ENCODE data around the gene G3BP2.
A peak's percentile ranks its signal among the peaks of the same experiment; 100 is the strongest.

The G3BP2 gene

GRCh38 chr4:75655562-75655961, 17.6 kb downstream of the G3BP2 start:
- peaks cover 27% of the 10 kb centered on the region; the same call in 1 of the 2 replicates for H3K36me3 ChIP-seq (ENCODE audit: insufficient read depth)
- TF ChIP-seq CTCF (conservative IDR thresholded peaks at IDR 0.05; ENCODE audit: low read depth, low read length), result no peak
- no peak overlapping the region for H3K4me3 ChIP-seq (IDR thresholded peaks at IDR 0.05; ENCODE audit: insufficient read depth, low read depth, low read length)
- H3K4me1 ChIP-seq (ENCODE audit: low read depth, poor library complexity, severe bottlenecking), result peaks cover 67% of the 10 kb centered on the region
- no peaks in the 10 kb centered on the region for H3K27me3 ChIP-seq (ENCODE audit: insufficient read depth, low read depth)
- H2AFZ ChIP-seq (ENCODE audit: low read depth), result no peak overlapping the region
- H4K20me1 ChIP-seq (ENCODE audit: insufficient read depth), result peaks cover 11% of the 10 kb centered on the region; the same call in 1 of the 2 replicates
- H3K9ac ChIP-seq, result no peak overlapping the region
- peaks cover 92% of the 10 kb centered on the region for H3K79me2 ChIP-seq (ENCODE audit: insufficient read depth, low read depth)
- H3K4me2 ChIP-seq, result peak overlapping the region; percentile 30; the same call in 1 of the 2 replicates
- H3K27ac ChIP-seq, result peak overlapping the region; percentile 1; the same call in 1 of the 2 replicates

GRCh38 chr4:75654905-75655304, 18.3 kb downstream of the G3BP2 start:
- Histone ChIP-seq H3K4me2 (peak overlapping the region; percentile 30; the same call in 1 of the 2 replicates), H2AFZ (ENCODE audit: low read depth) (no peak overlapping the region), H3K4me1 (ENCODE audit: low read depth, poor library complexity, severe bottlenecking) (peaks cover 64% of the 10 kb centered on the region), H3K27ac (peak overlapping the region; percentile 1; the same call in 1 of the 2 replicates), H3K4me3 (IDR thresholded peaks at IDR 0.05; ENCODE audit: insufficient read depth, low read depth, low read length) (no peak overlapping the region), H3K9ac (no peak overlapping the region), H3K27me3 (ENCODE audit: insufficient read depth, low read depth) (no peaks in the 10 kb centered on the region), H4K20me1 (ENCODE audit: insufficient read depth) (peaks cover 10% of the 10 kb centered on the region; the same call in 1 of the 2 replicates), H3K79me2 (ENCODE audit: insufficient read depth, low read depth) (peaks cover 88% of the 10 kb centered on the region), H3K36me3 (ENCODE audit: insufficient read depth) (peaks cover 27% of the 10 kb centered on the region; the same call in 1 of the 2 replicates)
- no peak for TF ChIP-seq CTCF (conservative IDR thresholded peaks at IDR 0.05; ENCODE audit: low read depth, low read length)

- H3K4me2 ChIP-seq, result no peak overlapping the region
- no peaks in the 10 kb centered on the region for H3K27me3 ChIP-seq (ENCODE audit: insufficient read depth, low read depth)
- H3K79me2 ChIP-seq (ENCODE audit: insufficient read depth, low read depth), result peaks cover 88% of the 10 kb centered on the region
- no peak overlapping the region for H3K4me3 ChIP-seq (IDR thresholded peaks at IDR 0.05; ENCODE audit: insufficient read depth, low read depth, low read length)
- peak; percentile 46 for TF ChIP-seq CTCF (conservative IDR thresholded peaks at IDR 0.05; ENCODE audit: low read depth, low read length)
- peaks cover 54% of the 10 kb centered on the region for H3K4me1 ChIP-seq (ENCODE audit: low read depth, poor library complexity, severe bottlenecking)
- no peak overlapping the region for H2AFZ ChIP-seq (ENCODE audit: low read depth)
- H3K36me3 ChIP-seq (ENCODE audit: insufficient read depth), result peaks cover 35% of the 10 kb centered on the region; the same call in 1 of the 2 replicates
- H3K9ac ChIP-seq, result no peak overlapping the region
- no peak overlapping the region; the same call in 1 of the 2 replicates for H3K27ac ChIP-seq
- peaks cover 4% of the 10 kb centered on the region; the same call in 1 of the 2 replicates for H4K20me1 ChIP-seq (ENCODE audit: insufficient read depth)
These were observed 19.2 kb downstream of the G3BP2 start for GRCh38 chr4:75653845-75654503.

GRCh38 chr4:75644095-75644494, 29.1 kb downstream of the G3BP2 start:
- no peaks in the 10 kb centered on the region; the same call in 1 of the 2 replicates for H4K20me1 ChIP-seq (ENCODE audit: insufficient read depth)
- no peak for TF ChIP-seq CTCF (conservative IDR thresholded peaks at IDR 0.05; ENCODE audit: low read depth, low read length)
- no peak overlapping the region for H3K4me3 ChIP-seq (IDR thresholded peaks at IDR 0.05; ENCODE audit: insufficient read depth, low read depth, low read length)
- no peak overlapping the region for H2AFZ ChIP-seq (ENCODE audit: low read depth)
- no peak overlapping the region for H3K9ac ChIP-seq
- no peak overlapping the region for H3K4me2 ChIP-seq
- H3K27ac ChIP-seq, result no peak overlapping the region
- H3K27me3 ChIP-seq (ENCODE audit: insufficient read depth, low read depth), result no peaks in the 10 kb centered on the region
- peaks cover 32% of the 10 kb centered on the region; the same call in 1 of the 2 replicates for H3K36me3 ChIP-seq (ENCODE audit: insufficient read depth)
- peaks cover 8% of the 10 kb centered on the region; the same call in 1 of the 2 replicates for H3K79me2 ChIP-seq (ENCODE audit: insufficient read depth, low read depth)
- H3K4me1 ChIP-seq (ENCODE audit: low read depth, poor library complexity, severe bottlenecking), result no peaks in the 10 kb centered on the region
